Subcutaneous adipose tissue (tissue), 4 donors: ENCODE measurements around the gene RPS10. TPM values are rescaled to one million over a fixed set of nuclear protein-coding genes. Genes with fewer than 3 reads are reported as not detected.

Experiments used
- CTCF ChIP-seq: fragments of 450-650 bp; IDR thresholded peaks from one replicate; pipeline ENCODE4 v1.5.1; 2016; ENCODE audit warnings: low read depth, mild to moderate bottlenecking, control low read depth, antibody characterized with exemption, moderate library complexity
- total RNA-seq, 4 donors: library from RNA; depleted of rRNA; stranded (reverse); fragments of >200 nt; gene quantifications; one replicate each; pipeline ENCODE4 v1.1.0, GENCODE V29; 2016

Gene RPS10
- total RNA-seq, 4 donors from 2014 or later, result 1,387 to 2,386 (median 2,131) TPM

- TF ChIP-seq CTCF, result no peak
These were observed 40.6 kb upstream of the RPS10 start for GRCh38 chr6:34466242-34467185.

- no peak for TF ChIP-seq CTCF
These were observed 39.8 kb upstream of the RPS10 start, which contains the start of gene PACSIN1 for GRCh38 chr6:34465531-34466241. Gene PACSIN1 (plus strand): TSS chr6:34466076. CDS start chr6:34526306, 60,230 bp downstream.

- TF ChIP-seq CTCF, result no peak
These were observed 38.0 kb upstream of the RPS10 start for GRCh38 chr6:34463849-34464248.

GRCh38 chr6:34463299-34463698 is 37.4 kb upstream of the RPS10 start:
- TF ChIP-seq CTCF, result no peak

GRCh38 chr6:34462551-34462971 is 36.7 kb upstream of the RPS10 start:
- TF ChIP-seq CTCF, result no peak

GRCh38 chr6:34462010-34462409 is 36.1 kb upstream of the RPS10 start:
- no peak for TF ChIP-seq CTCF
